SK-N-SH (cell line): Measurements from ENCODE around the gene RAB22A. TPM values are rescaled to one million over a fixed set of nuclear protein-coding genes. Genes with fewer than 3 reads are reported as not detected.
A peak's percentile ranks its signal among the peaks of the same experiment; 100 is the strongest.

ENCODE experiments used
- CTCF ChIA-PET: fragments of 300-600, 350-600 bp; formaldehyde crosslinking; extraction: SDS; loops from one replicate; lab custom pipeline; 2021; lab: Yijun Ruan, JAX
- POLR2A ChIA-PET: fragments of 350-600 bp; sonication (Branson Sonifier 250); formaldehyde crosslinking; extraction: SDS; loops from one replicate; lab custom pipeline; 2020; ENCODE audit warnings: antibody characterized with exemption, inconsistent platforms; lab: Yijun Ruan, JAX
- DNase-seq: peaks from one replicate; pipeline ENCODE4 v3.0.0; 2012
- H2AFZ ChIP-seq: fragments of 200-600 bp; sonication (generic); 2 replicates; pipeline ENCODE4 v1.8.1; 2016; ENCODE audit warnings: antibody characterized with exemption, mild to moderate bottlenecking, low read depth
- H3F3A ChIP-seq: fragments of 200-600 bp; sonication (generic); replicated peaks from 2 replicates; pipeline ENCODE3; 2016; ENCODE audit warnings: antibody characterized with exemption, mild to moderate bottlenecking; ENCODE audit not compliant: insufficient read depth
- H3K27ac ChIP-seq, 2 experiments: fragments of 200-500 bp in 1 of 2; fragments of 200-600 bp in 1 of 2; sonication (Bioruptor generic) in 1 of 2; sonication (generic), shearing (Covaris generic) in 1 of 2; 2 replicates each; pipeline versions ENCODE4 v1.5.1 to v1.6.1; 2014 to 2016; ENCODE audit warnings: low read depth in 2 of 2, inconsistent platforms in 1 of 2, low read length in 1 of 2, mild to moderate bottlenecking in 1 of 2, mixed read lengths in 1 of 2
- H3K27me3 ChIP-seq: fragments of 200-600 bp; sonication (generic), shearing (Covaris generic); 2 replicates; pipeline ENCODE4 v1.6.1; 2016; ENCODE audit warnings: mixed run types; ENCODE audit not compliant: insufficient read depth
- H3K36me3 ChIP-seq, 2 experiments: fragments of 200-500 bp in 1 of 2; fragments of 200-600 bp in 1 of 2; sonication (Bioruptor generic) in 1 of 2; sonication (generic) in 1 of 2; replicated peaks in 1 of 2; 2 replicates each; pipeline versions ENCODE3 to v1.5.1; 2014 to 2016; ENCODE audit warnings: low read length in 1 of 2, mild to moderate bottlenecking in 1 of 2; ENCODE audit not compliant: insufficient read depth in 2 of 2, control insufficient read depth in 1 of 2
- H3K4me1 ChIP-seq, 2 experiments: fragments of 200-500 bp in 1 of 2; fragments of 200-600 bp in 1 of 2; sonication (Bioruptor generic) in 1 of 2; sonication (generic), shearing (Covaris generic) in 1 of 2; 2 replicates each; pipeline versions ENCODE4 v1.5.1 to v1.6.1; 2014 to 2016; ENCODE audit warnings: low read depth in 1 of 2, low read length in 1 of 2, mixed run types in 1 of 2; ENCODE audit not compliant: insufficient read depth in 2 of 2, control insufficient read depth in 1 of 2
- H3K4me2 ChIP-seq: fragments of 200-600 bp; sonication (generic), shearing (Covaris generic); 2 replicates; pipeline ENCODE4 v1.6.1; 2017; ENCODE audit warnings: mixed run types
- H3K4me3 ChIP-seq, 2 experiments: fragments of 200-500 bp in 1 of 2; fragments of 200-600 bp in 1 of 2; sonication (Bioruptor generic) in 1 of 2; sonication (generic), shearing (Covaris generic) in 1 of 2; 2 replicates each; pipeline versions ENCODE4 v1.5.1 to v1.8.1; 2014 to 2016; ENCODE audit warnings: low read depth in 2 of 2, inconsistent platforms in 1 of 2, low read length in 1 of 2, mild to moderate bottlenecking in 1 of 2, mixed read lengths in 1 of 2, moderate library complexity in 1 of 2
- H3K79me2 ChIP-seq: fragments of 200-600 bp; sonication (generic); 2 replicates; pipeline ENCODE4 v1.8.1; 2017; ENCODE audit warnings: mild to moderate bottlenecking; ENCODE audit not compliant: insufficient read depth
- H3K9ac ChIP-seq: fragments of 200-600 bp; sonication (generic); 2 replicates; pipeline ENCODE4 v1.6.1; 2017; ENCODE audit warnings: mixed run types
- H3K9me2 ChIP-seq: fragments of 200-600 bp; sonication (generic); 2 replicates; pipeline ENCODE4 v1.6.1; 2017; ENCODE audit warnings: mixed run types
- H3K9me3 ChIP-seq: fragments of 200-600 bp; sonication (generic); 2 replicates; pipeline ENCODE4 v1.6.1; 2017; ENCODE audit warnings: mixed run types, mild to moderate bottlenecking, moderate library complexity
- H4K20me1 ChIP-seq: fragments of 200-600 bp; sonication (generic); 2 replicates; pipeline ENCODE4 v1.6.1; 2017; ENCODE audit warnings: mild to moderate bottlenecking, mixed run types; ENCODE audit not compliant: insufficient read depth
- ELF1 ChIP-seq: IDR thresholded peaks from 2 replicates; pipeline ENCODE4 v1.4.0; 2012
- FOXJ3 ChIP-seq: sonication (generic); formaldehyde crosslinking; IDR thresholded peaks from 2 replicates; pipeline ENCODE4 v1.5.1; 2020; ENCODE audit warnings: mild to moderate bottlenecking, missing genetic modification reagents
- FOXM1 ChIP-seq: IDR thresholded peaks from 2 replicates; pipeline ENCODE4 v1.4.0; 2012; ENCODE audit warnings: low read depth, mild to moderate bottlenecking
- GATA2 ChIP-seq: sonication (generic); formaldehyde crosslinking; IDR thresholded peaks from 2 replicates; pipeline ENCODE4 v1.5.0; 2020; ENCODE audit warnings: mild to moderate bottlenecking, missing genetic modification reagents
- IRF3 ChIP-seq: fragments of 150-350 bp; IDR thresholded peaks from 2 replicates; pipeline ENCODE4 v1.6.1; 2016; ENCODE audit warnings: mild to moderate bottlenecking, low read depth, low read length
- NFIC ChIP-seq: IDR thresholded peaks from 2 replicates; pipeline ENCODE4 v1.4.0; 2012; ENCODE audit warnings: borderline replicate concordance
- RAD21 ChIP-seq: IDR thresholded peaks from 2 replicates; pipeline ENCODE4 v1.6.1; 2012; ENCODE audit warnings: mild to moderate bottlenecking, low read length
- RXRA ChIP-seq: IDR thresholded peaks from 2 replicates; pipeline ENCODE4 v1.4.0; 2012; ENCODE audit warnings: low read depth, mild to moderate bottlenecking, borderline replicate concordance
- TAF1 ChIP-seq: IDR thresholded peaks from 2 replicates; pipeline ENCODE4 v1.6.1; 2012; ENCODE audit warnings: low read depth, mild to moderate bottlenecking, low read length, moderate library complexity, borderline replicate concordance
- USF1 ChIP-seq: IDR thresholded peaks from 2 replicates; pipeline ENCODE4 v1.4.0; 2012; ENCODE audit warnings: low read depth, borderline replicate concordance
- YY1 ChIP-seq: IDR thresholded peaks from 2 replicates; pipeline ENCODE4 v1.4.0; 2012; ENCODE audit warnings: low read depth, mild to moderate bottlenecking
- WGBS: methylation state at CpG from one replicate; pipeline ENCODE4 v1.1.6; 2017; ENCODE audit warnings: low lambda C conversion rate; 5-methylcytosine and 5-hydroxymethylcytosine counted together
- polyA plus RNA-seq, 3 experiments: library from polyadenylated mRNA; depleted of rRNA; stranded (reverse); fragments of >200 nt; gene quantifications; 2 replicates each; pipeline ENCODE4 v1.2.3, GENCODE V29; 2012
- TF ChIP-seq, protein P1 (sequence below): IDR thresholded peaks from 2 replicates; pipeline ENCODE4 v1.6.1; 2012; ENCODE audit warnings: mild to moderate bottlenecking, low read depth, low read length, moderate library complexity
- TF ChIP-seq, protein P2 (sequence below): fragments of 200-600 bp; sonication (generic); IDR thresholded peaks from 2 replicates; pipeline ENCODE4 v1.6.1; 2017; ENCODE audit warnings: antibody characterized with exemption, mild to moderate bottlenecking, moderate library complexity
- TF ChIP-seq, protein P3 (sequence below): IDR thresholded peaks from 2 replicates; pipeline ENCODE4 v1.4.0; 2012; ENCODE audit warnings: low read depth, borderline replicate concordance

Gene RAB22A
- polyA plus RNA-seq, 1 of the 3 experiments (the other 2 are of a cell fraction), result 10.7 TPM

DNA sequence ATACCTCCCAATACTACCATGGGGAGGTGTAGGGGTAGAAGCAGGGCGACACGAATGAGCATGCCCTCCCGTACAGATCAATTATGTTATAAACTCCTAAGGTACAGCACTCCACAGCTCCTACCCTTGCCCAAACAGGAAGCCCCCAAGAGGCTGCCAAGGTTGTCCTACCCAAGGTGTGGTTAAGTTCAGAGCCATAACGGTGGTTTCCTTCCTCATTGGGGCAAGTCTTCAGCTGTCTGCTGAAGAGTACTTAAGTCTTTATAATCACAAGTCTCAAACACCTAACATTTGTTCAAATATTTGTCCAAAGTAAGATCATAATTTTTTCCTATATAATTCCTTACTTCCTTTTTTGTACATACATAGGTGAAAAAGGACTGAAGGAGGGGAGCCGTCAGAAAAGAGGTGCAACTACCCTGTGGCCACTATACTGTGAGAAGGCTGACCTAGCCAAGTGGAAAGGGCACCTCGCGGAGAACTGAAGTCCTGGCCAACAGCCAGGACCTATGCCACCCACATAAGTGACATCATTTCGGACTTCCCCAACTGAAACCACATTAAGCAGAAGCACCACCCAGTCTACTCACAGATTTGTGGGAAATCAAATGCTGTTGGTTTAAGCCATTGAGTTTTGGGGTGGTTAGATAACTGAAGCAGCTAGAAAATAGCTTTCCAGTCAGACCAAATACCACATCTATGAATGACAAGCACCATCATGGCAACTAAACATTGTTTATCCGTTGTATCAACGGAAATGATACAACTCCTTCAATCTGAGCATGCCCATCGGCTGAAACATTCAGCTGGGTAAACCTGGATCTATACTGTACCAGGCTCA is 2.9 kb upstream of the RAB22A start:
- Histone ChIP-seq H3K9me2 (no peaks in the 10 kb centered on the region), H4K20me1 (no peaks in the 10 kb centered on the region), H2AFZ (no peak overlapping the region), H3K36me3 (peaks cover 8 to 18% of the 10 kb centered on the region in 2 experiments), H3K27ac (peak overlapping the region in 1 of 2 experiments; percentile 38; a peak in 2 of 4 replicates), H3K27me3 (no peaks in the 10 kb centered on the region), H3K79me2 (peaks cover 86% of the 10 kb centered on the region), H3K9me3 (no peaks in the 10 kb centered on the region), H3K9ac (no peak overlapping the region), H3F3A (peaks cover 4% of the 10 kb centered on the region), H3K4me2 (peak overlapping the region; percentile 0; the same call in 1 of the 2 replicates), H3K4me3 (no peak overlapping the region), H3K4me1 (peaks cover 4 to 7% of the 10 kb centered on the region in 2 experiments; a peak in 3 of 4 replicates)
- DNase-seq, result no peak
- TF ChIP-seq NFIC, result peak; percentile 31; the same call in 1 of the 2 replicates
- no peak for TF ChIP-seq USF1
- no peak for TF ChIP-seq FOXM1
- ChIA-PET POLR2A (no interaction called here), CTCF (interaction anchor here (0.5 kb wide), 1 partner anchor 925 kb away, joined by 3 read pairs; no protein-coding TSS in a partner anchor)
- 84% methylated on average over 11 of the region's 11 CpGs for WGBS

- peaks cover 4 to 7% of the 10 kb centered on the region in 2 experiments; a peak in 3 of 4 replicates for H3K4me1 ChIP-seq
- POLR2A ChIA-PET, result no interaction called here
- DNase-seq, result no peak
- CTCF ChIA-PET, result no interaction called here
- H3F3A ChIP-seq, result peaks cover 4% of the 10 kb centered on the region
- no peaks in the 10 kb centered on the region for H3K9me3 ChIP-seq
- 95% methylated on average over 7 of the region's 7 CpGs for WGBS
- no peak overlapping the region for H2AFZ ChIP-seq
- H3K4me2 ChIP-seq, result peak overlapping the region; percentile 0; the same call in 1 of the 2 replicates
- no peak overlapping the region for H3K4me3 ChIP-seq
- H3K79me2 ChIP-seq, result peaks cover 86% of the 10 kb centered on the region
- no peak overlapping the region for H3K9ac ChIP-seq
- H3K9me2 ChIP-seq, result no peaks in the 10 kb centered on the region
- H3K36me3 ChIP-seq, result peaks cover 13 to 18% of the 10 kb centered on the region in 2 experiments
- H4K20me1 ChIP-seq, result no peaks in the 10 kb centered on the region
- H3K27me3 ChIP-seq, result no peaks in the 10 kb centered on the region
- TF ChIP-seq IRF3 (no peak), ELF1 (no peak), FOXM1 (no peak), FOXJ3 (CRISPR knock-in tag) (no peak), TAF1 (no peak), RXRA (no peak), YY1 (no peak), RAD21 (no peak), GATA2 (CRISPR knock-in tag) (no peak)
- TF ChIP-seq, protein P1, sequence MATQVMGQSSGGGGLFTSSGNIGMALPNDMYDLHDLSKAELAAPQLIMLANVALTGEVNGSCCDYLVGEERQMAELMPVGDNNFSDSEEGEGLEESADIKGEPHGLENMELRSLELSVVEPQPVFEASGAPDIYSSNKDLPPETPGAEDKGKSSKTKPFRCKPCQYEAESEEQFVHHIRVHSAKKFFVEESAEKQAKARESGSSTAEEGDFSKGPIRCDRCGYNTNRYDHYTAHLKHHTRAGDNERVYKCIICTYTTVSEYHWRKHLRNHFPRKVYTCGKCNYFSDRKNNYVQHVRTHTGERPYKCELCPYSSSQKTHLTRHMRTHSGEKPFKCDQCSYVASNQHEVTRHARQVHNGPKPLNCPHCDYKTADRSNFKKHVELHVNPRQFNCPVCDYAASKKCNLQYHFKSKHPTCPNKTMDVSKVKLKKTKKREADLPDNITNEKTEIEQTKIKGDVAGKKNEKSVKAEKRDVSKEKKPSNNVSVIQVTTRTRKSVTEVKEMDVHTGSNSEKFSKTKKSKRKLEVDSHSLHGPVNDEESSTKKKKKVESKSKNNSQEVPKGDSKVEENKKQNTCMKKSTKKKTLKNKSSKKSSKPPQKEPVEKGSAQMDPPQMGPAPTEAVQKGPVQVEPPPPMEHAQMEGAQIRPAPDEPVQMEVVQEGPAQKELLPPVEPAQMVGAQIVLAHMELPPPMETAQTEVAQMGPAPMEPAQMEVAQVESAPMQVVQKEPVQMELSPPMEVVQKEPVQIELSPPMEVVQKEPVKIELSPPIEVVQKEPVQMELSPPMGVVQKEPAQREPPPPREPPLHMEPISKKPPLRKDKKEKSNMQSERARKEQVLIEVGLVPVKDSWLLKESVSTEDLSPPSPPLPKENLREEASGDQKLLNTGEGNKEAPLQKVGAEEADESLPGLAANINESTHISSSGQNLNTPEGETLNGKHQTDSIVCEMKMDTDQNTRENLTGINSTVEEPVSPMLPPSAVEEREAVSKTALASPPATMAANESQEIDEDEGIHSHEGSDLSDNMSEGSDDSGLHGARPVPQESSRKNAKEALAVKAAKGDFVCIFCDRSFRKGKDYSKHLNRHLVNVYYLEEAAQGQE, result no peak
- TF ChIP-seq, protein P2, sequence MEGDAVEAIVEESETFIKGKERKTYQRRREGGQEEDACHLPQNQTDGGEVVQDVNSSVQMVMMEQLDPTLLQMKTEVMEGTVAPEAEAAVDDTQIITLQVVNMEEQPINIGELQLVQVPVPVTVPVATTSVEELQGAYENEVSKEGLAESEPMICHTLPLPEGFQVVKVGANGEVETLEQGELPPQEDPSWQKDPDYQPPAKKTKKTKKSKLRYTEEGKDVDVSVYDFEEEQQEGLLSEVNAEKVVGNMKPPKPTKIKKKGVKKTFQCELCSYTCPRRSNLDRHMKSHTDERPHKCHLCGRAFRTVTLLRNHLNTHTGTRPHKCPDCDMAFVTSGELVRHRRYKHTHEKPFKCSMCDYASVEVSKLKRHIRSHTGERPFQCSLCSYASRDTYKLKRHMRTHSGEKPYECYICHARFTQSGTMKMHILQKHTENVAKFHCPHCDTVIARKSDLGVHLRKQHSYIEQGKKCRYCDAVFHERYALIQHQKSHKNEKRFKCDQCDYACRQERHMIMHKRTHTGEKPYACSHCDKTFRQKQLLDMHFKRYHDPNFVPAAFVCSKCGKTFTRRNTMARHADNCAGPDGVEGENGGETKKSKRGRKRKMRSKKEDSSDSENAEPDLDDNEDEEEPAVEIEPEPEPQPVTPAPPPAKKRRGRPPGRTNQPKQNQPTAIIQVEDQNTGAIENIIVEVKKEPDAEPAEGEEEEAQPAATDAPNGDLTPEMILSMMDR, result no peak
- TF ChIP-seq, protein P3, sequence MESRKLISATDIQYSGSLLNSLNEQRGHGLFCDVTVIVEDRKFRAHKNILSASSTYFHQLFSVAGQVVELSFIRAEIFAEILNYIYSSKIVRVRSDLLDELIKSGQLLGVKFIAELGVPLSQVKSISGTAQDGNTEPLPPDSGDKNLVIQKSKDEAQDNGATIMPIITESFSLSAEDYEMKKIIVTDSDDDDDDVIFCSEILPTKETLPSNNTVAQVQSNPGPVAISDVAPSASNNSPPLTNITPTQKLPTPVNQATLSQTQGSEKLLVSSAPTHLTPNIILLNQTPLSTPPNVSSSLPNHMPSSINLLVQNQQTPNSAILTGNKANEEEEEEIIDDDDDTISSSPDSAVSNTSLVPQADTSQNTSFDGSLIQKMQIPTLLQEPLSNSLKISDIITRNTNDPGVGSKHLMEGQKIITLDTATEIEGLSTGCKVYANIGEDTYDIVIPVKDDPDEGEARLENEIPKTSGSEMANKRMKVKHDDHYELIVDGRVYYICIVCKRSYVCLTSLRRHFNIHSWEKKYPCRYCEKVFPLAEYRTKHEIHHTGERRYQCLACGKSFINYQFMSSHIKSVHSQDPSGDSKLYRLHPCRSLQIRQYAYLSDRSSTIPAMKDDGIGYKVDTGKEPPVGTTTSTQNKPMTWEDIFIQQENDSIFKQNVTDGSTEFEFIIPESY, result no peak
- peak overlapping the region in 1 of 2 experiments; percentile 38; a peak in 2 of 4 replicates for H3K27ac ChIP-seq
These were observed 2.2 kb upstream of the RAB22A start for GRCh38 chr20:58307270-58307669.
